ENCODE measurements around the gene MED12.
A peak's percentile ranks its signal among the peaks of the same experiment; 100 is the strongest.
"Not testable (repeated sequence)": the region's sequence is repeated elsewhere in the genome, so short reads cannot be mapped to it uniquely, and the experiment has no call there.

MED12 gene

GRCh38 chrX:71160475-71160874 is 42.1 kb downstream of the MED12 start:
- DNase-seq (ENCODE audit: extremely low read depth in 1 of 2, low read depth in 1 of 2): no peak

DNA sequence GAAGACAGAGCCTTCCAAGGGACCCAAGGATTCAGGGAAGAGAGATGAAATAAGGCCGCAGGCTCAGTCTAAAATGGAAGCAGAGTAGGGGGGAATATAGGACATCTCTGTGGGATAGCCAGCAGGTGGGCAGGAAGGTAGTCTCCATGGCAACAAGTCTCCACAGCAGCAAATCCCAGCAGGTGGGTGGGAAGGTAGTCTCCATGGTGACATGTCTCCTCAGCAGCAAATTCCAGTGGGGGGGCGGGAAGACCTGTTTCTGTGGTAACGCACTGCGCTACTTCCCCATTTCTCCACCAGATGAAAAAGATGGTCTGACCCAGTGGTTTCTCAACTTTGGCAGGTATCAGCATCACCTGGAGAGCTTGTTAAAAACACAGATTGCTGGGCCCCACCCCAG is 44.6 kb downstream of the MED12 start:
- no peak for DNase-seq (ENCODE audit: extremely low read depth in 1 of 2, low read depth in 1 of 2)

DNA sequence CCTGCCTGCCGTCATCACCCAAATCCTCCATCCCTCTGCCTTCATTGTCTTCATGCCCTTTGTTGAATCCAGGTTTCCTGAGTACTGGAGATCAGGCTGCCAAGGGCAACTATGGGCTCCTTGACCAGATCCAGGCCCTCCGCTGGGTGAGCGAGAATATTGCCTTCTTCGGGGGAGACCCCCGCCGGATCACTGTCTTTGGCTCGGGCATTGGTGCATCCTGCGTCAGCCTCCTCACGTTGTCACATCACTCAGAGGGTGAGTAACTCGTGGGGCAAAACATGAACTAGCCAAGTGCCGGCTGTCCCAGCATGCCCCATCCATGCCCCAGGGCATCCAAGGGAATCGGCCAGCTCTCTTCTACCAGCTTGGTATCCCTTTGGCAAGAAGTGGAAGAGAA is 45.7 kb downstream of the MED12 start:
- no peak for DNase-seq (ENCODE audit: extremely low read depth in 1 of 2, low read depth in 1 of 2)

DNA sequence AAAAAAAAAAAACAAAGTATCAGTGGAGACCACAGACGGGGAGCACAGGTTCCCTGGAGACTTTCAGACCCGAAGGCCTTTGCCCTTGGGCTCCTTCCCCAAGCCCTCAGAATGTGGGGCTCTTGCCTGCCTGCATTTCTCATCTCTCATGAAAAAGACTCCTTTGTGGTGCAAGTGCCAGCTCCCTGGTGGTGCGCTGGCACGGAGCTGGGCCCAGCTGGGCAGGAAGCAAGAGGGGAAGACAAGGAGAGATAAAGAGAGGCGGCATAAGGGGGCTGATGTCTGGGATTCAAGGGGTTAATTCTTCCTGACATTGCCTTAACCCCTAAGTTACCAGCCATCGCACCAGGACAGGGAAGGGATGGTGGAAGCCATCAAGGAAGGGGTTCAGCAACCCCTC is 48.1 kb downstream of the MED12 start:
- no peak for DNase-seq (ENCODE audit: extremely low read depth in 1 of 2, low read depth in 1 of 2)

DNA sequence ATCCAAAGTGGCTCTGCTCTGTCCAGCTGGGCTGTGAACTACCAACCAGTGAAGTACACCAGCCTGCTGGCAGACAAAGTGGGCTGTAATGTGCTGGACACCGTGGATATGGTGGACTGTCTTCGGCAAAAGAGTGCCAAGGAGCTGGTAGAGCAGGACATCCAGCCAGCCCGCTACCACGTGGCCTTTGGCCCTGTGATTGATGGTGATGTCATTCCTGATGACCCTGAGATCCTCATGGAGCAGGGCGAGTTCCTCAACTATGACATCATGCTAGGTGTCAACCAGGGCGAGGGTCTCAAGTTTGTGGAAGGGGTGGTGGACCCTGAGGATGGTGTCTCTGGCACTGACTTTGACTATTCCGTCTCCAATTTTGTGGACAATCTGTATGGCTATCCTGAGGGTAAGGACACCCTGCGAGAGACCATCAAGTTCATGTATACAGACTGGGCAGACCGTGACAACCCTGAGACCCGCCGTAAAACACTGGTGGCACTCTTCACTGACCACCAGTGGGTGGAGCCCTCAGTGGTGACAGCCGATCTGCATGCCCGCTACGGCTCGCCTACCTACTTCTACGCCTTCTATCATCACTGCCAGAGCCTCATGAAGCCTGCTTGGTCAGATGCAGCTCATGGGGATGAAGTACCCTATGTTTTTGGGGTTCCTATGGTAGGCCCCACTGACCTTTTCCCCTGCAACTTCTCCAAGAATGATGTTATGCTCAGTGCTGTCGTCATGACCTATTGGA is 48.8 kb downstream of the MED12 start:
- DNase-seq (ENCODE audit: extremely low read depth in 1 of 2, low read depth in 1 of 2): no peak

- DNase-seq (ENCODE audit: extremely low read depth in 1 of 2, low read depth in 1 of 2): no peak
Observed at GRCh38 chrX:71168134-71168533, 49.7 kb downstream of the MED12 start.

DNA sequence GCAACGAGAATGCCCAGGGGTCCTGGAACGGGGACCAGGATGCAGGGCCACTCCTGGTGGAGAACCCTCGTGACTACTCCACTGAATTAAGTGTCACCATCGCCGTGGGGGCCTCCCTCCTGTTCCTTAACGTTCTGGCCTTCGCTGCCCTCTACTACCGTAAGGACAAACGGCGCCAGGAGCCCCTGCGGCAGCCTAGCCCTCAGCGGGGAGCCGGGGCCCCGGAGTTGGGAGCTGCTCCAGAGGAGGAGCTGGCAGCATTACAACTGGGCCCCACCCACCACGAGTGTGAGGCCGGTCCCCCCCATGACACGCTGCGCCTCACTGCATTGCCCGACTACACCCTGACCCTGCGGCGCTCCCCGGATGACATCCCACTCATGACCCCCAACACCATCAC is 51.2 kb downstream of the MED12 start:
- DNase-seq (ENCODE audit: extremely low read depth in 1 of 2, low read depth in 1 of 2): no peak

DNA sequence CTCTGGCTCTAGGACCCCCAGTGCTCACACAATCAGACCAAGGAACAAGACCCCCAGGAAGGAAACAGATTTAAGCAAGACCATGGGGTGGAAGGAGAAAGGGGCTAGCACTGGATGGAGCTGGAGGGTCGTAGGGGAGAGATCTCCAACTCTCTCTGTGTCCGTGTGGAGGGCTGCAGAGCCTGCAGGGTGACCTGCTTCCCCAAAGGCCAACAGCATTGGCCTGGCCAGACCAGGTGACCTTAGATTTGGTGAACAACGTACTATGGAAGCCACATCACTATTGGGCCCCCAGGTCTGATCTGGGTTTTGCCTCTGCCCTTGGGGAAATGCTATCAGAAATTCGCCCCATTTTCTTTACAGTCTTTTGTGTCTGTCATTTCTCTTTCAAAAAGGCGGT is 52.3 kb downstream of the MED12 start:
- DNase-seq (ENCODE audit: extremely low read depth in 1 of 2, low read depth in 1 of 2): no peak

DNA sequence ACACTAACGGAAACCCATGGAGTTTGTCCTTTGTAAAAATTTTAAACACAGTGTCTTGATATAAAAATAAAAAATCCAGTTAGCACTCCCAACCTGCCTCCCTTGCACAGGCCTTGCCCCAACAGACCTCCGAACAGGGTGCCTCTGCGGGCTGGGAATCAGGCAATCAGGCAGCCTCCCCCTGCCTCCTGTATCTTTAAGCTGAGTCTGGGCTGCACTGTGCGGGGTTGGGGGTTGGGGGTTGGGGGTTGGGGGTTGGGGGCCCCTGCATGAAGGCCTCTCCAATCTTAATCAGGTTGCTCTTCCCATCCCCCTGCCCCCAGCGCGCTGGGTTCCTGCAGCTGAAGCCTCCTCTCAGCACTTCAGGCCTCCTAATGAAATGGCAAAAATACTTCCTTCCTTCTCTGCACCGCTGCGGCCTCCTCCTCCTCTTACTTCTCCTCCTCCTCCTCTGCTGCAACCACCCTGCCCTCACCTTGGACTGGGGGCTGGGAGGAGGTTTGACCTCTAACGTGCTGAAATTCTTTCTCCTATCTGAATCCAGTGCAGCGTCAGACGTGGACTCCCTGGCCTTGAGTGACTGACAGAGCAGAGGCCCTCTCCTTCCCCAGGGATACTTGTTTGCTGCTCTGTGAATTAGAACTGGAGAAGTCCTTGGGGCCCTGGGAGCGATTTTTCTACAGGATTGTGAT is 52.9 kb downstream of the MED12 start:
- DNase-seq (ENCODE audit: extremely low read depth in 1 of 2, low read depth in 1 of 2): no peak

GRCh38 chrX:71173440-71173839 is 55.0 kb downstream of the MED12 start:
- DNase-seq (ENCODE audit: extremely low read depth in 1 of 2, low read depth in 1 of 2): no peak

DNA sequence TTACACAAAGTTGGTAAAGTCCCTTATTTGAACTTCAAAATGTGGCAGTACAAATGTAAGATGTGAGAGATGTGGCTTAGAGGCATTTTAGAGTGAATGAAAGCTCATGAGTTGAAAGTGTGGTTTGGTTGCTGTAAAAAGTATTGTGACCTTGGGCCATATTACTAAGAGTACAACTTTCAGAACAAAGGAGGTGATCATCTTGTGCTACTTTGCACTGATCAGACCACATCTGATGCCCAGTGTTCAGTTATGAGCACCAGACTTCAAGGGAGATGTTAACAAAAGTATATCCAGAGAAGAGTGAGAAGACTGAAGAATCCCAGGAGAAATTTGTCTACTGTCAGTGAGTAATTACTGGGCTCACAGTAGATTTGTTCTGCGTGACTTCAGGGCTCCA is 56.4 kb downstream of the MED12 start:
- DNase-seq (ENCODE audit: extremely low read depth in 1 of 2, low read depth in 1 of 2): no peak

DNA sequence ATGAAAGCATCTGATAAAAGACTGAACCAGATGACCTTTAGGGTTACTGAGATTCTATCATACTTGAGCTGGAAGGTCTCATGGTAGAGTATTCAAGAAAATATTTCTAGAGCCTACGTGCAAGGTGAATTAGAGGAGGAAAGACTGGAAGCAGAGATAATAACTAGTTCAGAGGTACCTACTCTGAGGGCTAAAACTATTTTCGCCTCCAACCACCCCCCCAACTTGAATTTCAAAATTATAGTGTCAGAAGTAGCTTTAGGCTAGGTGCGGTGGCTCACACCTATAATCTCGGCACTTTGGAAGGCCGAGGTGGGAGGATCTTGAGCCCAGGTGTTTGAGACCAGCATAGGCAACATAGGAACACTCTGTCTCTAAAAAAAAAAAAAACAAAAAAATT is 57.1 kb downstream of the MED12 start:
- no peak for DNase-seq (ENCODE audit: extremely low read depth in 1 of 2, low read depth in 1 of 2)

DNA sequence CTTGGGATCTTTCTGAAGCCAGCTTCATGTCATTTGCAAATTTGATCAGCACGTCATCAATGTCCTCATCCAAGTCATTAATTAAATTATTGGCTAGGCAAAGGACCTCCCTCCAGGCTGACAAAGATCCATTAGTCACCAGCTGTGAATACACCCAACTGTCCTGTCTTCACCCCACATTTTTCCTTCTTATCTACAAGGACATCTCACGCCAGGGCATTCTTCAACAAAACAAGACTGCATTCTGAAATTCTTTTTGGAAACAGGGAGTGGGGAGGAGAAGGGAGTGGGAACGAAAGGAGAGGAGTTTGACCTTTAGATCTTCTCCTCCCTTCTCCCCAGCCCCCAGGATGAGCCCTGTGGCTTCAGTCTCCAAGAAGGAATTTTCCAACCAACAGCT is 58.9 kb downstream of the MED12 start:
- DNase-seq (ENCODE audit: extremely low read depth in 1 of 2, low read depth in 1 of 2): no peak

- peak in 1 of 2 donors; percentile 7 for DNase-seq (ENCODE audit: extremely low read depth in 1 of 2, low read depth in 1 of 2)
Observed at GRCh38 chrX:71178908-71179307, 60.5 kb downstream of the MED12 start.

DNA sequence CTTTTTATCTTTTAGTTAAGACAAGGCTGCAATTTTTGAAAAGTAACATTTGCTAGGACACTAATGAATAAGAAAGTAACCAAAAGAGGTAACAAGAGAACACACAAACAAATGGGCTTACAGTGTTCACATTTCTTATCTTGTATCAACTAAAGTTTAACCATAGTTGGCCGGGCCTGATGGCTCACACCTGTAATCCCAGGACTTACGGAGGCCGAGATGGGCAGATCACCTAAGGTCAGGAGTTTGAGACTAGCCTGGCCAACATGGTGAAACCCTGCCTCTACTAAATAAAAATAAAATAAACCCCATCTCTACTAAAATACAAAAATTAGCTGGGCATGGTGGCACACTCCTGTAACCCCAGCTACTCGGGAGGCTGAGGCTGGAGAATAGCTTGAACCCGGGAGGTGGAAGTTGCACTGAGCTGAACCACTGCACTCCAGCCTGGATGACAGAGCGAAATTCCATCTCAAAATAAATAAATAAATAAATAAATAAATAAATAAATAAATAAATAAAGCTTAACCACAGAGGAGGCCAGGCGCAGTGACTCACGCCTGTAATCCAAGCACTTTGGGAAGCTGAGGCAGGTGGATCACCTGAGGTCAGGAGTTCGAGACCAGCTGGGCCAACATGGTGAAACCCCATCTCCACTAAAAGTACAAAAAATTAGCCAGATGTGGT is 62.3 kb downstream of the MED12 start:
- DNase-seq (ENCODE audit: extremely low read depth in 1 of 2, low read depth in 1 of 2): not testable (repeated sequence)

GRCh38 chrX:71181558-71181909 is 63.1 kb downstream of the MED12 start:
- DNase-seq (ENCODE audit: extremely low read depth in 1 of 2, low read depth in 1 of 2): peak in 1 of 2 donors; percentile 2

GRCh38 chrX:71181910-71182799 is 63.8 kb downstream of the MED12 start:
- DNase-seq (ENCODE audit: extremely low read depth in 1 of 2, low read depth in 1 of 2): peak; percentile 42 to 54

DNA sequence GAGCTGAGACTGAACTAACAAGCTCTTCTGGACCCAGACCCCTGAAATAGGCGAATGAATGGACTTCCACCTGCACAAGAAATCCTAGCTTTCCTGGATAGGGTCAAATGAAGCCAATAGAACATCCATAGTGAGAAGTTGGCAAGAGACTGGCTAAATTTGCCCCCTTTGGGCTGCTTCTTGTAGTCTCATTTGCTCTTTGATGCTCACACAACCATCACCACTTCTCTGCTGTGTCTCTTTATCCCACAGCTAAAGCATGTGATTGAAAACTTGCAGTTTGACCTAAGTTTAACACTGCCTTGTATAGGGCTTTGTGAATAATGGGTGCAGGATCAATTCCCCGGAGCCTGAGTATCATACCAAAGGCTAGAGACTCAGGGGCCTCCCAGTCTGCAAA is 64.5 kb downstream of the MED12 start:
- no peak for DNase-seq (ENCODE audit: extremely low read depth in 1 of 2, low read depth in 1 of 2)

GRCh38 chrX:71183341-71183740 is 64.9 kb downstream of the MED12 start:
- DNase-seq (ENCODE audit: extremely low read depth in 1 of 2, low read depth in 1 of 2): no peak

DNA sequence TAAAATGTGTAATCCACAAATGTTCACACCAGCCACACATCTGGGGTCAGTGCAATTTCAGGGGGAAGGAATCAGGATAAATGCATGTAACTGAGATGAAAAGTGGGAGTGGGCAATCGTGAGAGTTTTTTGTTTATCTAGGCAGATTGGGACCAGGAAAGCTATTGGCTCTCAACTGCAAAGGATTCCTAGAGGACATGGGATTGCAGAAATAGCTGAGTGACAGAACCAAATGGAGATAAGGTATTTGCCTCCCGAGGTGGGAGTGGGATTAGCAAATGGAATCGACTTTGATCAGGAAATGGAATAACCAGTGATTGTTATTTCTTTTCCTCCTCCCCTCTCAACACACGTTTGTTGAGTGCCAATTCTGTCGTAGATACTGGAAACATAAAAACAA is 65.7 kb downstream of the MED12 start:
- DNase-seq (ENCODE audit: extremely low read depth in 1 of 2, low read depth in 1 of 2): no peak

Data from activated CD8-positive, alpha-beta memory T cell treated with anti-CD3 and anti-CD28 coated beads for 1 hour (primary cell).